Lower leg skin (tissue), 3 donors: ENCODE data around the gene CHST2.

ENCODE experiments used
- CTCF ChIP-seq, 3 donors: fragments of 450-650 bp; IDR thresholded peaks; one replicate each; pipeline ENCODE4 v1.5.1; 2016; ENCODE audit warnings: antibody characterized with exemption in 3 of 3, mild to moderate bottlenecking in 3 of 3, moderate library complexity in 2 of 3
- POLR2A ChIP-seq, 2 donors: fragments of 450-650 bp; IDR thresholded peaks; one replicate each; pipeline ENCODE4 v1.6.1; 2016 to 2017; ENCODE audit warnings: antibody characterized with exemption in 2 of 2, mild to moderate bottlenecking in 1 of 2, moderate library complexity in 1 of 2

- no peak for TF ChIP-seq CTCF (IDR thresholded peaks at IDR 0.05)
- TF ChIP-seq POLR2A (IDR thresholded peaks at IDR 0.05), result no peak
These were observed 31.6 kb downstream of the CHST2 start for GRCh38 chr3:143151004-143151731.
